Heart left ventricle (tissue), 16 donors: ENCODE results near the gene GALNT12. TPM values are rescaled to one million over a fixed set of nuclear protein-coding genes. Genes with fewer than 3 reads are reported as not detected.

ENCODE experiments used
- ATAC-seq, 4 donors: fragments of 200-7000 bp; cut with Tn5 transposase; one replicate each; pipeline ENCODE4 v1.9.1; 2020 to 2022; ENCODE audit warnings: moderate library complexity in 4 of 4, mild to moderate bottlenecking in 3 of 4, moderate number of reproducible peaks in 1 of 4
- DNase-seq, 5 donors: peaks; one replicate each; pipeline ENCODE4 v3.0.0-alpha.2; 2020
- H3K27ac ChIP-seq, 12 donors: fragments of 200-600 bp; sonication (generic) in 4 of 12; one replicate each; pipeline versions ENCODE4 v1.5.0 to v1.8.0; 2016 to 2022; ENCODE audit warnings: mild to moderate bottlenecking in 2 of 12
- H3K27me3 ChIP-seq, 9 donors: fragments of 200-600 bp; sonication (generic) in 2 of 9; one replicate each; pipeline versions ENCODE4 v1.5.1 to v1.8.0; 2016 to 2022; ENCODE audit warnings: mild to moderate bottlenecking in 3 of 9
- H3K36me3 ChIP-seq, 9 donors: fragments of 200-600 bp; sonication (generic) in 2 of 9; one replicate each; pipeline versions ENCODE4 v1.5.0 to v1.8.0; 2018 to 2022; ENCODE audit warnings: mild to moderate bottlenecking in 2 of 9
- H3K4me1 ChIP-seq, 12 donors: fragments of 200-600 bp; sonication (generic) in 4 of 12; one replicate each; pipeline versions ENCODE4 v1.5.0 to v1.8.0; 2016 to 2022; ENCODE audit warnings: mild to moderate bottlenecking in 3 of 12
- H3K4me3 ChIP-seq, 12 donors: fragments of 200-600 bp; sonication (generic) in 4 of 12; one replicate each; pipeline versions ENCODE4 v1.5.0 to v1.8.0; 2017 to 2022; ENCODE audit warnings: mild to moderate bottlenecking in 9 of 12, moderate library complexity in 4 of 12
- H3K9me3 ChIP-seq, 12 donors: fragments of 200-600 bp; sonication (generic) in 4 of 12; one replicate each; pipeline versions ENCODE4 v1.5.0 to v1.8.0; 2016 to 2022; ENCODE audit warnings: mild to moderate bottlenecking in 1 of 12
- POLR2A ChIP-seq, 2 donors: fragments of 450-650 bp; IDR thresholded peaks; one replicate each; pipeline ENCODE4 v1.6.1; 2017; ENCODE audit warnings: antibody characterized with exemption in 2 of 2, mild to moderate bottlenecking in 2 of 2, moderate library complexity in 2 of 2
- WGBS, 4 donors: extraction: QIAGEN DNeasy Blood & Tissue Kit in 2 of 4; methylation state at CpG; one replicate each; pipeline versions ENCODE4 v1.1.5 to v1.1.7; 2013 to 2018; 5-methylcytosine and 5-hydroxymethylcytosine counted together
- intact Hi-C, 10 donors: fragments of 100-400 bp; cut with DNase I; formaldehyde crosslinking; loops; one replicate each; pipeline versions ENCODE4 v1.11.1 to v1.14.2; 2022
- polyA plus RNA-seq, 2 donors: library from polyadenylated mRNA; stranded (reverse); fragments of 200-250 nt; gene quantifications; one replicate each; pipeline ENCODE4 v1.2.3, GENCODE V29; 2013
- total RNA-seq, 9 donors: library from RNA; depleted of rRNA in 2 of 9; stranded (reverse); fragments of >200 nt in 2 of 9; fragmentation: NEBNext Ultra II Directional in 3 of 9; extraction: Animal tissue kit (Norgen Biotek cat#: 25700) in 3 of 9; gene quantifications; one replicate each; pipeline versions ENCODE4 v1.1.0 to v1.2.4, GENCODE V29; 2016 to 2023
- TF ChIP-seq, protein P1 (sequence below), 12 donors: fragments of 200-600 bp; sonication (generic) in 4 of 12; IDR thresholded peaks; one replicate each; pipeline versions ENCODE4 v1.5.0 to v1.8.0; 2018 to 2022; ENCODE audit warnings: antibody characterized with exemption in 12 of 12, mild to moderate bottlenecking in 5 of 12
- donor health status: ischemic (EF 13 %, LVEDD 7.1; RV severe dilation, severe dysfunction).
- donor health status: healthy with polysubstance abuse.
- donor health status: DM: no; HTN: yes; CAD: no.
- donor health status: DM: no; HTN: no; CAD: no.
- donor health status: ischemic (EF 25% LVEDD 6.9; RV normal size, moderate dysfunction).
- donor health status: ischemic (EF 25% LVEDD 5.7; RV mildly dilated, moderate dysfunction).
- donor health status: healthy.
- donor health status: DM: yes; HTN: yes; CAD: no.
- donor health status: ischemic (EF 35%, LVEDD 5.7; RV mildly dilated, moderate dysfunction).
- donor health status: nonischemic (EF 11% LVEDD 7.7; RV severe dilation, severe dysfunction).
- donor health status: DM: yes; HTN: yes; CAD: no.
- donor health status: PGD.
- donor health status: ischemic (EF 29% LVEDD 5.4; RV normal size, mild dysfunction).
- donor health status: nonischemic (EF 23%, LVEDD 6.1; RV moderate dilation, normal function).

GALNT12 gene
- total and polyA plus RNA-seq, 11 donors = 0.23 to 4.7 (median 0.44) TPM

DNA sequence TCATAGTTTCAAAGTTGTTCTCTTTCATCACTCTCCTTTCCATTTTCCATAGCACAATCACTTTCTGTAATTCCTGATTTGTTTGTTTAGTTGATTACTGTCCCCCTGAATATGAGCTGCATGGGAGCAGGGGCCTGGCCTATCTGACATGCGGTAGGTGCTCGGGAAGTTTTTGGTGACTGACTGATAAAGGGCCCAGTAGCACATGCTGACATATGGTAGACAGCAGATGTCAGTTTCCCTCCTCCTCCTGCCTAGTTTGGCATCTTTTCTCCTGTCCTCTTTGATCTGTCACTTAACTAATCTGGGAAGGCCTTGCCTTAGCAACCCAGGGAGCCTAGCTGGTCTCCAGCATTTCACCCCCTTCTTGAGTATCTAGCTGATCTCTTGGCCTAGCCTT is 14.4 kb downstream of the GALNT12 start:
- ATAC-seq = no peak
- DNase-seq = no peak
- peaks cover 0 to 9% (median 0%) of the 10 kb centered on the region in 12 donors for H3K9me3 ChIP-seq
- intact Hi-C loops = no loop called here
- H3K27me3 ChIP-seq = no peaks in the 10 kb centered on the region
- no peaks in the 10 kb centered on the region for H3K4me1 ChIP-seq
- no peak overlapping the region for H3K4me3 ChIP-seq
- no peaks in the 10 kb centered on the region for H3K36me3 ChIP-seq
- 76 to 84% (median 79%) methylated on average over 2 of the region's 2 CpGs for WGBS, 4 donors
- TF ChIP-seq POLR2A (IDR thresholded peaks at IDR 0.05) = no peak
- TF ChIP-seq, protein P1, sequence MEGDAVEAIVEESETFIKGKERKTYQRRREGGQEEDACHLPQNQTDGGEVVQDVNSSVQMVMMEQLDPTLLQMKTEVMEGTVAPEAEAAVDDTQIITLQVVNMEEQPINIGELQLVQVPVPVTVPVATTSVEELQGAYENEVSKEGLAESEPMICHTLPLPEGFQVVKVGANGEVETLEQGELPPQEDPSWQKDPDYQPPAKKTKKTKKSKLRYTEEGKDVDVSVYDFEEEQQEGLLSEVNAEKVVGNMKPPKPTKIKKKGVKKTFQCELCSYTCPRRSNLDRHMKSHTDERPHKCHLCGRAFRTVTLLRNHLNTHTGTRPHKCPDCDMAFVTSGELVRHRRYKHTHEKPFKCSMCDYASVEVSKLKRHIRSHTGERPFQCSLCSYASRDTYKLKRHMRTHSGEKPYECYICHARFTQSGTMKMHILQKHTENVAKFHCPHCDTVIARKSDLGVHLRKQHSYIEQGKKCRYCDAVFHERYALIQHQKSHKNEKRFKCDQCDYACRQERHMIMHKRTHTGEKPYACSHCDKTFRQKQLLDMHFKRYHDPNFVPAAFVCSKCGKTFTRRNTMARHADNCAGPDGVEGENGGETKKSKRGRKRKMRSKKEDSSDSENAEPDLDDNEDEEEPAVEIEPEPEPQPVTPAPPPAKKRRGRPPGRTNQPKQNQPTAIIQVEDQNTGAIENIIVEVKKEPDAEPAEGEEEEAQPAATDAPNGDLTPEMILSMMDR (IDR thresholded peaks at IDR 0.05) = no peak
- no peak overlapping the region for H3K27ac ChIP-seq

DNA sequence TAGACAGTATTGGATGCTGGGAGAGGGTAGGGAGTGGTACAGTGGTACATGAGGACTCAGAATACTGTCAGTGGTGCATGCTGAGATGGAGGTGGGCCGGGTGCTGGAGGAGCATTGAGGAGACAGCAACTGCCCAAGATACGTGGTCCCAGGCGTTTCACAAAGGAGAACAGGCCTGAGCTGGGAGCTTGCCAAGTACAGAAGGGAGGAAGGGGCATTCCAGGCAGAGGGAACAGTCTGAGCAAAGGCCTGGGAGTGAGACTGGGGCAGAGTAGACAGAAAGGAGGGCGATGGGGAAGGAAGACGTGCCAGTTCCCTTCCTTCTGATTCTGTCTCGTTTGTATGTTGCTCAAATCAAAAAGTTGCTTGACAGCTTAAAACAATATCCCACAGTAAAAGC is 15.2 kb downstream of the GALNT12 start:
- DNase-seq = no peak
- no peaks in the 10 kb centered on the region for H3K27me3 ChIP-seq
- no peak overlapping the region for H3K27ac ChIP-seq
- H3K9me3 ChIP-seq = peaks cover 0 to 9% (median 0%) of the 10 kb centered on the region in 12 donors
- ATAC-seq = no peak
- no peaks in the 10 kb centered on the region for H3K36me3 ChIP-seq
- H3K4me3 ChIP-seq = no peak overlapping the region
- TF ChIP-seq POLR2A (IDR thresholded peaks at IDR 0.05) = no peak
- TF ChIP-seq, protein P1 (IDR thresholded peaks at IDR 0.05) = no peak
- WGBS, 4 donors = 88 to 92% (median 90%) methylated on average over 6 of the region's 6 CpGs
- intact Hi-C loops = no loop called here
- H3K4me1 ChIP-seq = no peaks in the 10 kb centered on the region

DNA sequence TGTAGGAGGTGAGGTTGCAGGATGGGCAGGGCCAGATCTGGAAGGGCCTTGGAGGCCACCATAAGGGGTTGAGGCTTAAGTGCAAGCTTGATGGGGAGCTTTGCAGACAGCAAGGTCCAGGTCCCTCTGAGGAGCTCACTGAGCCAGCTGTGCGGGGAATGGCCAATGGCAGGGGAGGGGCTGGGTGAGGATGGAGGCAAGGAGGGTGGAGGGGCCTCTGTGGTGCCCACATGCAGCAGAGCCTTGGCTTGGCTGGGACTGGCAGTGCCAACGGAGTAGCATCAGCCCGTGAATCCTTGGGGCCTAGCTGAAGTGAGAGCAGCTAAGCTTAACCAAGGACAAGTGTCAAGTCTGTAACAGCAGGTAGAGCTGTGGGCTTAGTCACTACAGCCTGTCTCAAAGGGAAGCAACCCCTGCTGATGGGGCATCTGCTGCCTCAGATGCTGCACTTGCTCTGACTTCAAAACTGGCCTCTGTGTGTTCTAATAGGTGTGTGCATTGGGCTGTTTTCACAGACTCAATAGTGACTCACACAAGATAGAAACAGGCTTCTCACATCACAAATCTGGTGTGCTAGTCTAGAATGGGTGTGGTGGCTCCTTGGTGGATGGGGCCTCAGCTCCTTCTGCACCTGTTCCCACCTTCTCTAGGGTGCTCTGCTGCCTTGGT is 16.3 kb downstream of the GALNT12 start:
- DNase-seq (no peak), ATAC-seq (no peak)
- WGBS, 4 donors = 96 to 100% (median 97%) methylated on average over 2 to 3 of the region's 3 CpGs
- Histone ChIP-seq H3K36me3 (no peaks in the 10 kb centered on the region), H3K9me3 (peaks cover 0 to 7% (median 0%) of the 10 kb centered on the region in 12 donors), H3K27me3 (no peaks in the 10 kb centered on the region), H3K4me3 (no peak overlapping the region), H3K4me1 (no peaks in the 10 kb centered on the region), H3K27ac (no peak overlapping the region)
- TF ChIP-seq POLR2A (IDR thresholded peaks at IDR 0.05) = no peak
- TF ChIP-seq, protein P1 (IDR thresholded peaks at IDR 0.05) = no peak
- intact Hi-C loops = no loop called here

DNA sequence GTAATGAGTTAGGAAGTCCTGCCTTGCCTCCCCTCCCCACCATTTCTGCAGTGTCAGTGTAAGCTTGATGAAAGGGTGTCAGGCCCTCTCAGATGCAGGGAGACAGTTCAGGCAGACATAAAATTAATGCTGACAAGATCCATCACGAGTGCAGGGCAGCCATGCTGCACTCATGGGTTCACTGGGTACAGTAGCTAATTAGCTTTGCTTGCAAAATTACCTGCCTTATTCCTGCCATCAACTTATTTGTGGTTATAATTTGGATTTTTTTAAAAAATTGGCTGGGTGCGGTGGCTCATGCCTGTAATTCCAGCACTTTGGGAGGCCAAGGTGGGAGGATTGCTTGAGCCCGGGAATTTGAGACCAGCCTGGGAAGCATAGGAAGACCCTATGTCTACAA is 17.9 kb downstream of the GALNT12 start:
- H3K27me3 ChIP-seq = no peaks in the 10 kb centered on the region
- DNase-seq (no peak), ATAC-seq (no peak)
- H3K36me3 ChIP-seq = no peaks in the 10 kb centered on the region
- TF ChIP-seq POLR2A (IDR thresholded peaks at IDR 0.05) = no peak
- TF ChIP-seq, protein P1 (IDR thresholded peaks at IDR 0.05) = no peak
- peaks cover 0 to 4% (median 0%) of the 10 kb centered on the region in 12 donors for H3K9me3 ChIP-seq
- 82 to 89% (median 86%) methylated on average over 3 of the region's 3 CpGs for WGBS, 4 donors
- intact Hi-C loops = no loop called here
- no peak overlapping the region for H3K27ac ChIP-seq
- H3K4me1 ChIP-seq = no peaks in the 10 kb centered on the region
- H3K4me3 ChIP-seq = no peak overlapping the region
